ENCODE results near the gene SLC5A7. TPM values are rescaled to one million over a fixed set of nuclear protein-coding genes. Genes with fewer than 3 reads are reported as not detected.

The SLC5A7 gene
- total RNA-seq, 4 donors from 2014 or later = not detected

DNA sequence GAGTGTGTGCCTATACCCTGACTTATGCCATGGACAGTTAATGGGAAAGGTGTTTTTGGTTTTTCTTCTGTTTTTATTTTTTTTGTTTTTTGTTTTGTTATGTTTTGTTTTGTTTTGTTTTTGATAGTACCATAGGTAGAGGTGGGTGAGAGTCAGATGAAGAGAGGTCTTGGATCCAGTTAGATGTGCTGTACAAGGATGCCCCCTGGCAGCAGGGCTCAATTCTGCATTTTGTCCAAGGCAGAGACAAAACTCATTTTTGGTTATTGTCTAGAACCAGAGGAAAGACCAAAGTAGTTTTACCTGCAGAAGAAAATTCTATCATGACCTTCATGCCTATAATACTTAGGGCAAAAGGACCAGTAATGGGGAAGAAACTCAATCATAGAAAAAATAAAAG is 48.5 kb downstream of the SLC5A7 start:
- no peak for TF ChIP-seq POLR2A (IDR thresholded peaks at IDR 0.05)
- TF ChIP-seq, protein P1, sequence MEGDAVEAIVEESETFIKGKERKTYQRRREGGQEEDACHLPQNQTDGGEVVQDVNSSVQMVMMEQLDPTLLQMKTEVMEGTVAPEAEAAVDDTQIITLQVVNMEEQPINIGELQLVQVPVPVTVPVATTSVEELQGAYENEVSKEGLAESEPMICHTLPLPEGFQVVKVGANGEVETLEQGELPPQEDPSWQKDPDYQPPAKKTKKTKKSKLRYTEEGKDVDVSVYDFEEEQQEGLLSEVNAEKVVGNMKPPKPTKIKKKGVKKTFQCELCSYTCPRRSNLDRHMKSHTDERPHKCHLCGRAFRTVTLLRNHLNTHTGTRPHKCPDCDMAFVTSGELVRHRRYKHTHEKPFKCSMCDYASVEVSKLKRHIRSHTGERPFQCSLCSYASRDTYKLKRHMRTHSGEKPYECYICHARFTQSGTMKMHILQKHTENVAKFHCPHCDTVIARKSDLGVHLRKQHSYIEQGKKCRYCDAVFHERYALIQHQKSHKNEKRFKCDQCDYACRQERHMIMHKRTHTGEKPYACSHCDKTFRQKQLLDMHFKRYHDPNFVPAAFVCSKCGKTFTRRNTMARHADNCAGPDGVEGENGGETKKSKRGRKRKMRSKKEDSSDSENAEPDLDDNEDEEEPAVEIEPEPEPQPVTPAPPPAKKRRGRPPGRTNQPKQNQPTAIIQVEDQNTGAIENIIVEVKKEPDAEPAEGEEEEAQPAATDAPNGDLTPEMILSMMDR (IDR thresholded peaks at IDR 0.05) = no peak
- intact Hi-C loops (cut with DNase I; ENCODE audit: low total_unique reads) = no loop called here
- no peak overlapping the region for H3K4me3 ChIP-seq (ENCODE audit: low read depth, poor library complexity, severe bottlenecking)
- no peak for DNase-seq (ENCODE audit: low spot score in 2 of 2)

DNA sequence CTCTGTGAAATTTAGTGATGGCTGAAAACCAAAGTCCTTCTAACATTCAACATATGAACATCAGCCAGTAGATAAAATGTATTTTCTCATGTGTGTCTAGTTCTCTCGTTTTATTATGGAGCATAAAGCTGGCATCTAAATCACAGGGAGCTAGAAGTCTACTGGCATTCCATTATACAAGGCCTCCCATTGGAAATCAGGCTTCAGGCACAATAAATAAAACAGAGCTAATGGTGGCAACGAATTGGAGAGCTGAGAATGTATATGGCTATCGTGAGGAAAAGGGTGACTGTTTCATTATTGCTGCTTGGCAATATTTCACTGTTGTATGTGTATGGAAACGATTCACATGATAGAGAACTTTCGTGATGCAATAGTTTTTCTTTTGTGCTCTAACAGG is 62.4 kb downstream of the SLC5A7 start:
- WGBS, 2 donors = 68 to 71% methylated on average over 5 of the region's 5 CpGs
- TF ChIP-seq, protein P1 (IDR thresholded peaks at IDR 0.05) = no peak
- intact Hi-C loops (cut with DNase I; ENCODE audit: low total_unique reads) = no loop called here
- no peak for DNase-seq (ENCODE audit: low spot score in 2 of 2)
- no peak overlapping the region for H3K4me3 ChIP-seq (ENCODE audit: low read depth, poor library complexity, severe bottlenecking)

DNA sequence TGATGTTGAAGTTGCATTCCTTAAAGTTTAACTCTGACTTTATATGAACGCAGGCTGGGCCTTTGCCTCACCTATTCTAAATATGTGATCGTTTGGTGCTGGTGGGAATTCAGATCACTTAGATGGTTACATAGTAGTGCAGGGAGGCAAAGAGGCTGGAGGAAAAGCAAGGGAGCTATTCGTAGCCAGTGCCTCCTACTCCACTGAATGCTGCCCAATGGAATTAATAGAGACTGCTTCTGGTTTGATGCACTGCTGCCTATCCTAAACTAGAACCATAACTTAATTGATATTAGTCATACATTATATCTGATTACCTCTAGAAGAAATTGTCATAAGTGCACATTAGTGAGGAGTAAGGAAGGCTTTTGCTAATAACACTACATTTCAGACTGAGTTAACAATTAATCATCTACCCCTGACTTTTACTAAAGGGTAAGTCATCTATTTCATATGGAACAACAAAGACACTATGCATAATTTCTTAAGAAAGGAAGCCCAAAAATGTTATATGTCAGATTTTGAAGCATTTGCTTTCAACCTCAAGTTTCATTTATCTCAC is 72.3 kb downstream of the SLC5A7 start:
- H3K4me3 ChIP-seq (ENCODE audit: low read depth, poor library complexity, severe bottlenecking) = no peak overlapping the region
- WGBS, 2 donors = 59 to 64% methylated on average over 3 of the region's 3 CpGs
- intact Hi-C loops (cut with DNase I; ENCODE audit: low total_unique reads) = no loop called here
- no peak for DNase-seq (ENCODE audit: low spot score in 2 of 2)
- TF ChIP-seq POLR2A (IDR thresholded peaks at IDR 0.05) = no peak
- TF ChIP-seq, protein P1 (IDR thresholded peaks at IDR 0.05) = no peak

DNA sequence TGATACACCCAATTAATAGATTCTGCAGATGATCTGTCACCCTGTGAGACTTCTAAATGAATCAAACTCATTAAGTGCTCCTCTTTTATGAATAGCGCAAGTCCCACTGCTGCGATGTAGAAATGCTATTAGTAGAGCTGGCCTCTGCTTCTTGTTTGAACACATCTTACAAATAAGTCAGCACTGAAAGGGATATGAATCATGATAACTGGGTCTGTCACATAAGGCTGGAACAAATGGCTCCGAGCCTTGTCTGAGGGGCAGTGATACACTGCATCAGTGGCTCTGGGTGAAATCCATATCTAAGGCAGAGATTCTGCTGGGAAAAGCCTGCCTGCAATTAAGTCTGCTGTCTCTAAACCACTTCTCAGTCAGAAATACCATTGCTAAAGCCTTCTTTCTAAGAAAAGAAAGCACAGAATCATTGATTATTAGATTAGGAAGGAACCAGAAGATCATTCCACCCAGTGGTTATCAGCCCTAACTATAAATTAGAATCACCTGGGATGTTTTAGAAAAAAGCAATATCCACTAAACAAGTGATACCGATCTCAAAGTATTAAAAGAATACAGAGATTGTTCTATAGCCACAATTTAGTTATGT is 75.2 kb downstream of the SLC5A7 start:
- no peak for DNase-seq (ENCODE audit: low spot score in 2 of 2)
- H3K4me3 ChIP-seq (ENCODE audit: low read depth, poor library complexity, severe bottlenecking) = no peak overlapping the region
- WGBS, 2 donors = 48 to 66% methylated on average over 4 of the region's 4 CpGs
- TF ChIP-seq, protein P1 (IDR thresholded peaks at IDR 0.05) = no peak
- no peak for TF ChIP-seq POLR2A (IDR thresholded peaks at IDR 0.05)
- intact Hi-C loops (cut with DNase I; ENCODE audit: low total_unique reads) = no loop called here

Other genes with a start within 250 kb of the SLC5A7 start
- gene RGPD4, start 159.6 kb upstream of the SLC5A7 start, total RNA-seq = not detected

Measured in lower leg skin (tissue), 4 donors.